ENCODE data around the gene TAC3.
"Not testable (repeated sequence)": the region's sequence is repeated elsewhere in the genome, so short reads cannot be mapped to it uniquely, and the experiment has no call there.

The TAC3 gene

GRCh38 chr12:57031138-57031725 lies 14.9 kb upstream of the TAC3 start:
- Histone ChIP-seq H3K27me3 (ENCODE audit: control insufficient read depth, insufficient read depth, low read length) (no peaks in the 10 kb centered on the region), H3K9ac (ENCODE audit: low read length) (no peak overlapping the region), H3K4me1 (ENCODE audit: control insufficient read depth, insufficient read depth, low read length) (no peaks in the 10 kb centered on the region), H3K4me3 (ENCODE audit: low read length) (no peak overlapping the region), H3K9me3 (ENCODE audit: control insufficient read depth, low read length) (no peaks in the 10 kb centered on the region), H3K36me3 (ENCODE audit: control insufficient read depth, insufficient read depth, low read length) (no peaks in the 10 kb centered on the region)

DNA sequence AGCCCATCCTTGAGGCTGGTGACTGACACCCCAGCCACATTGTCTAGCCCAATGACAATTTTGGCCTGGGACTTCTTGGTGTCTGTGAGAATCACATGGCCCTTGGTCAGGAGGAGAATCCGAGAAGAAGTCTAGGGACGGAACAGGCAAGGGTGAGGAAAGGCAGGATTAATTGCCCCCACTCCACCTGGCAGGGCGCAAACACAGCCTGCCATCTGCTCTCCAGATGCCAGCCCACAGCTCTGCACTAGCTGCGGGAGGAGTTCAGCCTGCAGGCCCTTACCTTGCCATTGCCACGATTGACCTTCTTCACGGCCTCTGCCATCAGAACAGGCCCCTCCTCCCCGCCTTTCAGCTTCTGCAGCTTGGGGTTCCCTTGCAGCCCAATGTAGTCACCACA lies 13.1 kb upstream of the TAC3 start:
- no peaks in the 10 kb centered on the region for H3K4me1 ChIP-seq (ENCODE audit: control insufficient read depth, insufficient read depth, low read length)
- no peaks in the 10 kb centered on the region for H3K9me3 ChIP-seq (ENCODE audit: control insufficient read depth, low read length)
- H3K9ac ChIP-seq (ENCODE audit: low read length): no peak overlapping the region
- H3K27me3 ChIP-seq (ENCODE audit: control insufficient read depth, insufficient read depth, low read length): no peaks in the 10 kb centered on the region
- H3K36me3 ChIP-seq (ENCODE audit: control insufficient read depth, insufficient read depth, low read length): no peaks in the 10 kb centered on the region
- no peak overlapping the region for H3K4me3 ChIP-seq (ENCODE audit: low read length)

- no peaks in the 10 kb centered on the region for H3K27me3 ChIP-seq (ENCODE audit: control insufficient read depth, insufficient read depth, low read length)
These were observed 11.4 kb upstream of the TAC3 start for GRCh38 chr12:57027805-57028153.

DNA sequence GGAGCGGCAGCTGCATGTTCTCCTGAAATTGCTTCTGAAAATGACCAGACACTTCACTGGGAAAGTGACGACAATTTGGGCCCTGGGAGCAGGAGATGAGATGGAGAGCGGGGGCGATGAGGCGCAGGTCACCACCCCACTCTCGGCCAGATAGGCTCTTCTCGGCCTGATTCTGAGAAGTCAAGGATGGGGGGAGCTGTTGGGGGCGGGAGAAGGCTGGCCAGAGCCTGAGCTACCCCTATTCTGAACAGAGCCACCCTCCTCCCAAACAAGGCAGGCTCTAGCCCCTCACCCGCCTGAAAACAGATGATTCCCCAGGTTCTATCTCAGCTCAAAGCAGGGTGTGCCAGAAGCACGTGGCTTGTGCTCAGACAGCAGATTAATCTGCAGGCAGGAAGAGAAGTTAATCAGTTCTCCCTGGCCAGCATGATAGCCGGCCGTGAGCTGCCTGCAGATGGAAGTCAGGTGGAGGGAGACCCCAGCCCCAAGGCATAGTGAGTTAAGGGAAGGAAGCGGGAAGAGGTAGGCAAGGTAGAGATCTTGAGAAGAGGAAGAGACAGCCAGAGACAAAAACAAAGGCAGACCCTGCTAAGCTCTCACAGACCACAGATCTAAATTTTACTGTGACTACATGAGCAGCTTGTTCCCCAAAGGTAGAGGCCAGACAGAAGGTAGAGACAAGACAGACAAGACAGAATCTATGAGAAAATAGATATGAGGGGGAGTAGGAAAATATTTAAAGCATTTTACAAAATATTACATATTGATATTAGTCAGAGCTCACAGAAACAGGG lies 10.9 kb upstream of the TAC3 start:
- Histone ChIP-seq H3K4me1 (ENCODE audit: control insufficient read depth, insufficient read depth, low read length) (no peaks in the 10 kb centered on the region), H3K36me3 (ENCODE audit: control insufficient read depth, insufficient read depth, low read length) (no peaks in the 10 kb centered on the region), H3K9me3 (ENCODE audit: control insufficient read depth, low read length) (no peaks in the 10 kb centered on the region)

More at GRCh38 chr12:57027805-57028153, 11.4 kb upstream of the TAC3 start:
- H3K9me3 ChIP-seq (ENCODE audit: control insufficient read depth, low read length): no peaks in the 10 kb centered on the region
- H3K36me3 ChIP-seq (ENCODE audit: control insufficient read depth, insufficient read depth, low read length): no peaks in the 10 kb centered on the region
- no peak overlapping the region for H3K4me3 ChIP-seq (ENCODE audit: low read length)
- no peak overlapping the region for H3K9ac ChIP-seq (ENCODE audit: low read length)
- no peaks in the 10 kb centered on the region for H3K4me1 ChIP-seq (ENCODE audit: control insufficient read depth, insufficient read depth, low read length)

DNA sequence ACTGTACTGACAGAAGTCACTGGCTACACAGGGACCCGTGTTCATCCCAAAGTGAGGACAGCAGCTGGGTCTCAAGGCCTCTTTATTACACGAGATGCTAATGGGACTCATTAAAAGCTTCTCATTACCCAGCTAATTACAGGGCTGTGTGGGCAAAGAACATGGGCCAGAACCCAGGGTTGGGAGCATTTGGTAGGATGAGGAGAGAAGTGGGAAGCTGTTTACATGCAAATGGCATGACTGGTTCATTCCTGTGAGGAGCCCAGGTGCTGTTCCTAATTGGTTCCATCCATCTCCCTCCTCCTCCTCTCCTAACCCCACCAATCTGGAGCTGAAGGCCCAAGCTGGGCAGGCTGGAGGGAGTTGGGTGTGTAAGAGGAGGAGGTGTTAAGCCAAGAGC lies 8.9 kb upstream of the TAC3 start:
- Histone ChIP-seq H3K36me3 (ENCODE audit: control insufficient read depth, insufficient read depth, low read length) (no peaks in the 10 kb centered on the region), H3K27me3 (ENCODE audit: control insufficient read depth, insufficient read depth, low read length) (no peaks in the 10 kb centered on the region), H3K4me1 (ENCODE audit: control insufficient read depth, insufficient read depth, low read length) (no peaks in the 10 kb centered on the region), H3K4me3 (ENCODE audit: low read length) (no peak overlapping the region), H3K9ac (ENCODE audit: low read length) (no peak overlapping the region), H3K9me3 (ENCODE audit: control insufficient read depth, low read length) (no peaks in the 10 kb centered on the region)

More for the DNA sequence above, 10.9 kb upstream of the TAC3 start:
- Histone ChIP-seq H3K27me3 (ENCODE audit: control insufficient read depth, insufficient read depth, low read length) (no peaks in the 10 kb centered on the region), H3K9ac (ENCODE audit: low read length) (no peak overlapping the region), H3K4me3 (ENCODE audit: low read length) (no peak overlapping the region)

DNA sequence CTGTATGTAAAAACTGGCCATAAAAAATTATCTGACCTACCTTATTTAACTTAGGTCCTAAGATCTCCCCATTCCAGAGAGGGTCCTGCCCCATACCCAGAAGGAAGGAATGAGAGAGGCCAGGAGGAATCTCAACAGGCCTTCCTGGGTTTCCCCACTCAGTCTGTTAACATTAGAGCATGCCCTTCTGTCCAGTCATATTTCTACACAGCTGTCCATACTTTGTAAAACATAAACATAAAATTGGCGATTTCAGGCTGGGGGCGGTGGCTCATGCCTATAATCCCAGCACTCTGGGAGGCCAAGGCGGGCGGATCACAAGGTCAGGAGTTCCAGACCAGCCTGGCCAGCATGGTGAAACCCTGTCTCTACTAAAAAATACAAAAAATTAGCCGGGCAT lies 6.0 kb upstream of the TAC3 start:
- H3K9ac ChIP-seq (ENCODE audit: low read length); H3K9me3 ChIP-seq (ENCODE audit: control insufficient read depth, low read length); H3K36me3 ChIP-seq (ENCODE audit: control insufficient read depth, insufficient read depth, low read length); H3K27me3 ChIP-seq (ENCODE audit: control insufficient read depth, insufficient read depth, low read length); H3K4me1 ChIP-seq (ENCODE audit: control insufficient read depth, insufficient read depth, low read length); H3K4me3 ChIP-seq (ENCODE audit: low read length): not testable (repeated sequence)

DNA sequence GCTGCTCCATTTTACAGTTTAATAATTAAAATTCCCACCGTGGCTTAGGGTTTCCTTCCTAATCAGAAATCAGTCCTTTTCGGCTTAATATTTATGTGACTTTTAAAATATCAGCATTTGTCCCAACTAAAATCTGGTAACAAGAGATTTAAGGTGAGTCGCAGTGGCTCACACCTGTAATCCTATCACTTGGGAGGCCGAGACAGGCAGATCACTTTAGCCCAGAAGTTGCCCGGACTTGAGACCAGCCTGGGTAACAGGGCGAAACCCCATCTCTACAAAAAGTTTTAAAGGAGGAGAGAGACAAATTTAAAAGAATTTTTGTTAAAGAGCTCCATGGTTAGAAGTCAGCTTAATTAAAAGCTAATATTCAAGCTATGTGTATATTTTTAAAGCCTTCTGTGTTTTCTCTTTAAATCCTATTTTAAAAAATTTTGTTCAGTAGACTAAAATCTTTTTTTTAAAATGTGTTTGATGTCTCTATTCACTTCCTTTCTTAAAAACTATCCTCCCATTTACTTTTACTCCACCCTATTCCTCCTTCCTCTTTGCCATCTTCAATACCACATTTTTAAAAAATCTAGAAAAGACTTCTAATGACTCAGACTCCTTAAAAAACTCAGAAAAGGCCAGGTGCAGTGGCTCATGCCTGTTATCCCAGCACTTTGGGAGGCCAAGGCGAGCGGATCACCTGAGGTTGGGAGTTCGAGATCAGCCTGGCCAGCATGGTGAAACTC lies 3.8 kb upstream of the TAC3 start:
- H3K36me3 ChIP-seq (ENCODE audit: control insufficient read depth, insufficient read depth, low read length): no peaks in the 10 kb centered on the region
- H3K4me3 ChIP-seq (ENCODE audit: low read length): no peak overlapping the region
- H3K9me3 ChIP-seq (ENCODE audit: control insufficient read depth, low read length): no peaks in the 10 kb centered on the region
- no peaks in the 10 kb centered on the region for H3K4me1 ChIP-seq (ENCODE audit: control insufficient read depth, insufficient read depth, low read length)
- no peak overlapping the region for H3K9ac ChIP-seq (ENCODE audit: low read length)
- H3K27me3 ChIP-seq (ENCODE audit: control insufficient read depth, insufficient read depth, low read length): peaks cover 7% of the 10 kb centered on the region

DNA sequence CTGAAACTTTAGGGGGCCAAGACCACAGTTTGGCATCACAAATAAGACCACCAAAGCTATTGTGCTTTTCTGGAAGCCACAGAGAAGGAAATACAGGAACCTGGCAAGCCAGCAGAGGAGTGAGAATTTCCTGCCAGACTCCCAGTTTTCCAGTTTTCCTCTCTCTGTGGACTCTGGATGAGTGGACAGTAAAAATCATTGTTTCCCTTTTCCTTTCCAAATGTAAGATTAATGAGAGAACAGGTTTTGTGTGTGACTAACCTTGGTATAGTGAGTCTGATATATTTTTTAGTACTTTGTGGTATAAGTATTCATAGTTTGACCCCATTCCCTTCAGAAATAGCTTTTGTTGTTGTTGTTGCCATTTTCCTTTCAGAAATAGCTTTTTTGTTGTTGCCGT lies 2.6 kb upstream of the TAC3 start:
- H3K4me3 ChIP-seq (ENCODE audit: low read length): no peak overlapping the region
- peaks cover 7% of the 10 kb centered on the region for H3K27me3 ChIP-seq (ENCODE audit: control insufficient read depth, insufficient read depth, low read length)
- no peaks in the 10 kb centered on the region for H3K9me3 ChIP-seq (ENCODE audit: control insufficient read depth, low read length)
- H3K4me1 ChIP-seq (ENCODE audit: control insufficient read depth, insufficient read depth, low read length): no peaks in the 10 kb centered on the region
- H3K36me3 ChIP-seq (ENCODE audit: control insufficient read depth, insufficient read depth, low read length): no peaks in the 10 kb centered on the region
- H3K9ac ChIP-seq (ENCODE audit: low read length): no peak overlapping the region

GRCh38 chr12:57018353-57018752 lies 2.0 kb upstream of the TAC3 start:
- H3K4me1 ChIP-seq (ENCODE audit: control insufficient read depth, insufficient read depth, low read length); H3K36me3 ChIP-seq (ENCODE audit: control insufficient read depth, insufficient read depth, low read length); H3K9ac ChIP-seq (ENCODE audit: low read length); H3K4me3 ChIP-seq (ENCODE audit: low read length); H3K9me3 ChIP-seq (ENCODE audit: control insufficient read depth, low read length); H3K27me3 ChIP-seq (ENCODE audit: control insufficient read depth, insufficient read depth, low read length): not testable (repeated sequence)

DNA sequence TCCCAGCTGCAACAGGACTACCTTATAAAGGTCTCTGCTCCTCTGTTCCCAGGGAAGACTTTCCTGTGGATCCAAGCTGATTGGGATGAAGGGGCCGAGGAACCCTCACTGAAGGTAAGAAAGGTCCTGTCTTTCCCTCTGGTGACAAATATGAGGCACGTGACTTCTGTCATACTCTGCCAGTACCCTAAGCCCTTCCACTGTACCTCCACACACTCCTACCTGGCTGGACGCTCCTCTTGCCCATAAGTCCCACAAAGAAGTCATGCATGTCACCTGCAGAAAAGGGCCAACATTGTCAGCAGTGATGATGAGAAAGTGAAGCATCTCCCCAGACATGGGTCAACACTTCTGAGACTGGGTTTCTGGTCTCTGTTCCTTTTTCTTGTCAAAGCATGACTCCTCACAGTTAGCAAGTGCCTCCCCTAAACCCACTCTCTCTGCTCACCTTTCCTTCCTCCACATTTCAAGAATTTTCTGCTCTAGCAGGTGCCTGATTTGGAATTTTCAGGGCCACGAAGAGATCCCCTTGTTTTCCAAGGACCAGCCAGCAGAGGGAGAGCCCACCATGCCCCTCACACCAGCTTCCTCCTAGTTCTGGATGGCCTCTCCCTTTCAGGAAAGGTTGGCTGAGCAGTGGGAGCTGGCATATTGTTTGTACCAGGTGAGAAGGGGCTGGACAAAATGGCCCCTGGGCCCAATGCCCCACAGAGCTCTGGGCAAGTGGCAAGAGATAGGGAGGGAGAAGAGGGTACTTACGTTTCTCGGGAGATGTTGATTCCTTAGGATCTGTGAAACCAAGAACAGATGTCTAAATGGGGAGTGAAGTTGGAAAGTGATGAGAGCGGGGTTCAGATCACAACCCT lies 3.5 kb downstream of the TAC3 start:
- no peaks in the 10 kb centered on the region for H3K9me3 ChIP-seq (ENCODE audit: control insufficient read depth, low read length)
- no peak overlapping the region for H3K4me3 ChIP-seq (ENCODE audit: low read length)
- H3K27me3 ChIP-seq (ENCODE audit: control insufficient read depth, insufficient read depth, low read length): peaks cover 7% of the 10 kb centered on the region
- H3K9ac ChIP-seq (ENCODE audit: low read length): no peak overlapping the region
- no peaks in the 10 kb centered on the region for H3K36me3 ChIP-seq (ENCODE audit: control insufficient read depth, insufficient read depth, low read length)
- no peaks in the 10 kb centered on the region for H3K4me1 ChIP-seq (ENCODE audit: control insufficient read depth, insufficient read depth, low read length)

DNA sequence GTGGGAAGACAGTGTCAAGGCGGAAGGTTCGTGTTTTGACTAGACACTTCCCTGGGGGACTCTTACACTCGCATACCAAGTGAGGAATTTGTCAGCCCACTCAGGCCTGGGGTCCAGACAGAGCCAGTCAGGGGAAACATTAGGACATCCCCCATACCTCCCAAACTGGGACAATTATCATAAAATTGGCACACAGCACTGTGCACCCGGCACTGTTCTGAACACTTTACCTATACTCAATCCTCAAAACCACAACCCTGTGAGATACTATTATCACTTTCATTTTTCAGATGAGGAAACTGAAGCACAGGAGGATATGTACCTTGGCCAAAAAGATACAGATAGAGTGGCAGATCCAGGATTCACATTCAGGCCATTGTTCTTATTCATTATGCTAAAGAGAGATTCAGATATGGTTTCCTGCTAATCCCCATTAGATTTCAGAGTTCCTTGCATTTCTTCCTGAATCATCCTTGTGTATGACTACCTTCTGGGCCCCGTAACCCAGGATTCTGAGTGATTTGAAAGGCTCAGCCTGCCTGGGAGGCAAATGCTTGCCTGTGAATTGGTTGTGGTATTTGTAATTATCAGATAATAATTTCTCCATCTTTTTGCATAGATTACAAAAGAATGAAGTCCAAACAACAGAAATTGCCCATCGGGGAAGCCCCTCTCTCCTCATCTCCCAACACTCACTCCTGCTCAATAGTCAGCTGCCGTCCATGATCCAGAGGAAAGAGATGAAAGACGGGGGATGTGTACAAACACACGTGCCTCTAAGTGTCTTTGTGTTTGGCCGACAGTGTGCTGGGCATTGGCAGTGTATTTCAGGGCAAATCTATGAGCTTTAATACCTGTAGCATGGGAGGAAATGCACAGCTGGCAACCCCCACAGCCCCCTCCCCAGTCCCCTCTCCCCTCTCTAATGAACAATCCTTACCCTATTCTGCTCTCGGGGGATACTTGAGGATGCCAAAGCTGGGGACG lies 4.6 kb downstream of the TAC3 start:
- no peak overlapping the region for H3K4me3 ChIP-seq (ENCODE audit: low read length)
- H3K9ac ChIP-seq (ENCODE audit: low read length): no peak overlapping the region
- H3K27me3 ChIP-seq (ENCODE audit: control insufficient read depth, insufficient read depth, low read length): peaks cover 7% of the 10 kb centered on the region
- H3K36me3 ChIP-seq (ENCODE audit: control insufficient read depth, insufficient read depth, low read length): no peaks in the 10 kb centered on the region
- no peaks in the 10 kb centered on the region for H3K9me3 ChIP-seq (ENCODE audit: control insufficient read depth, low read length)
- H3K4me1 ChIP-seq (ENCODE audit: control insufficient read depth, insufficient read depth, low read length): no peaks in the 10 kb centered on the region
